Right renal cortex interstitium (tissue), 3 donors: Measurements from ENCODE around the gene FGF13. TPM values are rescaled to one million over a fixed set of nuclear protein-coding genes. Genes with fewer than 3 reads are reported as not detected.

ENCODE experiments used
- DNase-seq, 3 donors: peaks; one replicate each; pipeline ENCODE4 v3.0.0-alpha.2; 2013; ENCODE audit warnings: low read depth in 3 of 3, low spot score in 2 of 3
- polyA plus RNA-seq, 3 donors: library from polyadenylated mRNA; unstranded; fragments of 120-200 nt; gene quantifications; one replicate each; pipeline ENCODE4 v1.2.1, GENCODE V29; 2013; ENCODE audit not compliant: insufficient read length in 3 of 3

The FGF13 gene
- polyA plus RNA-seq, 3 donors = 27.1 to 31.2 (median 30.8) TPM

- no peak for DNase-seq
Measured at GRCh38 chrX:138664466-138664865, 47.1 kb downstream of the FGF13 start.

GRCh38 chrX:138664016-138664415, 47.5 kb downstream of the FGF13 start:
- DNase-seq = no peak

DNA sequence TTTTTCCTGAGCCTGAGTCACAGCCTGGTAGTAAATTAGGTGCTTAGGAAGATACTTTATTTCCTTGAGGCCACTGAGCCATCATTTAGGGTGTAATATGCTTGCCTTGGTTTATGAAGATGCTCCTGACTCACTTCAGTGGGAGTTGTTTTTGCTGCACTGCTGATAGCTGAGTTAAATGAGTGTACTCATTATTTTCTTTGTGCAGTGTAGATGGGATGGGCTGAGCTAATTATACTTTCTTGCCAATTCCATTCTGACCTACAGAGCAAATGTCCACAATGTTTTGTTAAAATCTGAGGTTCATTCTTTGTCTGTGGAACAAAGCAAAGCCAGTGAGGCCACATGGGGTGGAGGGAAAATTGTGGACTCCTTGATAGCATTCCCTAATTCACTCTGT, 60.0 kb downstream of the FGF13 start:
- DNase-seq = no peak

- no peak for DNase-seq
Measured at GRCh38 chrX:138648568-138648967, 62.9 kb downstream of the FGF13 start.

DNA sequence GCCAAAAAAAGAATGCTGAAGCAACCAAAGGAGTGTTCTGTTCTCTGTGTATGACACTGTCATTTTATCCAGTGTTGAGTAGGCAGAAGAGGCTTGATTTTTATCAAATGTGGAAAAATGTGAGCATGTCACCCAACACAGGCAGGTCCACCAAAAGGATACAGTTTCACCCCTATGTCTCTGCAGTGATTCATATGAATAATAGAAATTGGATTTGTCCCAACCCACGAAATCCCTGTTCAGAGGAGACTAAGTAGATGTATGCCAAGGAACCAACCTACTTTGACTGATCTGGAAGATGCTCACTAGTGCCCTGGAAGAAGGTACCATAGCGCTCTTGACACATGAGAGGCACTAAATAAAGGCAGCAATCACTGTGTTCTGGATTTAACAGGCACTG, 72.5 kb downstream of the FGF13 start:
- DNase-seq = no peak
